H1 (cell line): ENCODE data around the gene H6PD. TPM values are rescaled to one million over a fixed set of nuclear protein-coding genes. Genes with fewer than 3 reads are reported as not detected.

Experiments
- GTF2F1 ChIP-seq: IDR thresholded peaks from 2 replicates; pipeline ENCODE4 v1.6.1; 2012; ENCODE audit warnings: low read depth, low read length, improper control_type of control experiment, borderline replicate concordance
- YY1 ChIP-seq: IDR thresholded peaks from 2 replicates; pipeline ENCODE4 v1.6.1; 2011; ENCODE audit warnings: low read depth, mild to moderate bottlenecking, low read length
- polyA plus RNA-seq, 7 experiments: library from polyadenylated mRNA; depleted of rRNA in 3 of 7; stranded (reverse) in 5 of 7; unstranded in 2 of 7; fragments of >200 nt in 5 of 7; fragments of 200-250 nt in 2 of 7; gene quantifications; 1 replicate in 5 of 7; 2 replicates in 1 of 7; 4 replicates in 1 of 7; pipeline versions ENCODE4 v1.2.1 to v1.2.3, GENCODE V29; 2011 to 2013; ENCODE audit warnings: missing spikeins in 2 of 7, mixed read lengths in 2 of 7
- total RNA-seq: library from RNA; stranded (reverse); fragmentation: NEBNext Ultra II Directional; extraction: Animal tissue kit (Norgen Biotek cat#: 25700); gene quantifications from 2 replicates; pipeline ENCODE4 v1.2.1, GENCODE V29; 2021

H6PD gene
- total and polyA plus RNA-seq, 2 of the 8 experiments (the other 6 are each of a cell fraction or from before 2014, with no cell fraction given), result 3.6 to 3.8 TPM

- TF ChIP-seq GTF2F1, result no peak
- TF ChIP-seq YY1, result no peak
Measured at GRCh38 chr1:9194024-9194423, 40.5 kb upstream of the H6PD start (continued).
